ENCODE results near the gene MAL. TPM values are rescaled to one million over a fixed set of nuclear protein-coding genes. Genes with fewer than 3 reads are reported as not detected.

The MAL gene
- total and polyA plus RNA-seq, 2 experiments from 2014 or later, result not detected

DNA sequence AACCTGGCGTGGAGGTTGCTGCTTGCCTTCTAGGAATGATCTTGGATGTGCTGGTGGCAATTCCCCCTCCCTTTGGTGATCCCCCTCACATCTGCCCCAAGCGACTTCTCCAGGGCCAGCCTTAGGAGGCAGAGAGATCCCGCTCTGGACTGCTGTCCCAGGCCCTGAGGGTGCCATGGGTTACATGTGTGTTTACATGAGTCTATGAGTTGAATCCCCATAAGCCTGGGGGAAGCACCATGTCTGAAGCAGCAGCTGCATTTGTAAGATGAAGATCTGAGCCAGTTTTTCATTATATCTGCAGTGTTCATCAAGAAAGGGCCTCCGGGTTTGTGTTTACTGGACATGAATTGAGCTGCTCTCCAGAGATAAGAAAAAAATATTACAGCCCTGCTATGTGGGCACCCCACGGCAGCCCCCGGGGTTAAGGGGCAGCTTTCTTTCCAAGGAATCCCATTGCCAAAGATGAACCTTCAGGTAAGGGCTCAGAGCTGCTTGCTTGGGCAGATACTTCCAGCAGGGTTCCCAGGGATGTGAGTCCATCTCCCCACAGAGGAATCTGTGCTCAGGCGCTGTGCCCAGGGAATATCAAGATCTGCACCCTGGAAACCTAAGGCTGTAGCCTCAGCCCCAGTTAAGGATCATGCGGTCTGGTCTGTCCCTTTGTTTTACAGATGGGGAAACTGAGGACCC lies 50.1 kb downstream of the MAL start:
- H3K27me3 ChIP-seq, result peaks cover 12% of the 10 kb centered on the region
- H3K27ac ChIP-seq, result no peak overlapping the region
- H3K9me3 ChIP-seq (ENCODE audit: low read depth), result no peaks in the 10 kb centered on the region
- no peaks in the 10 kb centered on the region for H3K36me3 ChIP-seq
- no peak overlapping the region for H3K4me3 ChIP-seq
- no peak for DNase-seq (ENCODE audit: low read depth in 1 of 2, low spot score in 1 of 2)
- TF ChIP-seq, protein P1, sequence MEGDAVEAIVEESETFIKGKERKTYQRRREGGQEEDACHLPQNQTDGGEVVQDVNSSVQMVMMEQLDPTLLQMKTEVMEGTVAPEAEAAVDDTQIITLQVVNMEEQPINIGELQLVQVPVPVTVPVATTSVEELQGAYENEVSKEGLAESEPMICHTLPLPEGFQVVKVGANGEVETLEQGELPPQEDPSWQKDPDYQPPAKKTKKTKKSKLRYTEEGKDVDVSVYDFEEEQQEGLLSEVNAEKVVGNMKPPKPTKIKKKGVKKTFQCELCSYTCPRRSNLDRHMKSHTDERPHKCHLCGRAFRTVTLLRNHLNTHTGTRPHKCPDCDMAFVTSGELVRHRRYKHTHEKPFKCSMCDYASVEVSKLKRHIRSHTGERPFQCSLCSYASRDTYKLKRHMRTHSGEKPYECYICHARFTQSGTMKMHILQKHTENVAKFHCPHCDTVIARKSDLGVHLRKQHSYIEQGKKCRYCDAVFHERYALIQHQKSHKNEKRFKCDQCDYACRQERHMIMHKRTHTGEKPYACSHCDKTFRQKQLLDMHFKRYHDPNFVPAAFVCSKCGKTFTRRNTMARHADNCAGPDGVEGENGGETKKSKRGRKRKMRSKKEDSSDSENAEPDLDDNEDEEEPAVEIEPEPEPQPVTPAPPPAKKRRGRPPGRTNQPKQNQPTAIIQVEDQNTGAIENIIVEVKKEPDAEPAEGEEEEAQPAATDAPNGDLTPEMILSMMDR (IDR thresholded peaks at IDR 0.05; ENCODE audit: low read depth, low read length), result no peak
- no peaks in the 10 kb centered on the region for H3K4me1 ChIP-seq (ENCODE audit: low read depth)

DNA sequence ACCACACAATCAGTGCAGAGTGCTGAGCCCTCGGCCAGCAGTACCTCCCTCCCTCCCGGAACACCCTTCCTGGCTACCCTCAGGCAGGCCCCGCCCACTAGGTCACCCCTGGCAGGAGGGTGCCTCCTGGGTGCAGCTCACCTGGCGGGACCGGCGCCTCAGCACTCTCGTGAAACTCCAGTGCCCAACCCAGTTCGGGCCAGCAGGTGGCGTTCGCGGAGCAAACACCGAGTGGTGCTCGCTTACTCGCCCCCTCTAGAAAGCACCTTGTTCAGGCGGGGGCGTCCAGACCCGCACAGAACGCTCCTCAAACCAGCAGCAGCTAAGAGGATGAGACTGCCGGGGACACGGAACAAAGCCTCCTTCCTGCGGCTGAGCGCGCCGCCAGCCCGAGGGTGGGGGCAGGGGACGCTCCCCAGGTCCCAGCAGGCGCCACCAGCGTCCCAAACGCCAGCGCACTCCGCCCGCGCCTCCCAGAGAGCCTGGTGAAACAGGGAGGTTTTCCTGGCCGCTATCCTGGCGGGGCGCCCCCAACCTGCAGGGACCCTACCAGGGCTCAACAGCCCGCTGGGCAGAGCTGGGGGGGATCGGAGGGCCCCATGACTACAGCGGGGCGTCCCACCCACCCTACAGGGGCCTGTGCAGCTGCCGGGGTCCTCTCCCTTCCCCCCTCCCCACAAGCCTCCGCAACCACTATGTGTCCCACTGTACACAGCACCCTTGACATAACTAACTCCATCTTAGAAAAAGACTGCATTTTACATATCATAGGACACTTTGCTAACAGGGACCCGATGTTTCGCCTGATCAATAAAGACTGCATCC lies 51.4 kb downstream of the MAL start:
- TF ChIP-seq, protein P1 (IDR thresholded peaks at IDR 0.05; ENCODE audit: low read depth, low read length), result peak; percentile 90
- H3K9me3 ChIP-seq (ENCODE audit: low read depth), result no peaks in the 10 kb centered on the region
- peaks cover 12% of the 10 kb centered on the region for H3K27me3 ChIP-seq
- no peak overlapping the region for H3K27ac ChIP-seq
- H3K4me3 ChIP-seq, result peak overlapping the region; percentile 38
- no peaks in the 10 kb centered on the region for H3K36me3 ChIP-seq
- H3K4me1 ChIP-seq (ENCODE audit: low read depth), result no peaks in the 10 kb centered on the region
- peak; percentile 49 to 85 for DNase-seq (ENCODE audit: low read depth in 1 of 2, low spot score in 1 of 2)

GRCh38 chr2:95077530-95077825 lies 52.0 kb downstream of the MAL start:
- H3K4me3 ChIP-seq, result no peak overlapping the region

DNA sequence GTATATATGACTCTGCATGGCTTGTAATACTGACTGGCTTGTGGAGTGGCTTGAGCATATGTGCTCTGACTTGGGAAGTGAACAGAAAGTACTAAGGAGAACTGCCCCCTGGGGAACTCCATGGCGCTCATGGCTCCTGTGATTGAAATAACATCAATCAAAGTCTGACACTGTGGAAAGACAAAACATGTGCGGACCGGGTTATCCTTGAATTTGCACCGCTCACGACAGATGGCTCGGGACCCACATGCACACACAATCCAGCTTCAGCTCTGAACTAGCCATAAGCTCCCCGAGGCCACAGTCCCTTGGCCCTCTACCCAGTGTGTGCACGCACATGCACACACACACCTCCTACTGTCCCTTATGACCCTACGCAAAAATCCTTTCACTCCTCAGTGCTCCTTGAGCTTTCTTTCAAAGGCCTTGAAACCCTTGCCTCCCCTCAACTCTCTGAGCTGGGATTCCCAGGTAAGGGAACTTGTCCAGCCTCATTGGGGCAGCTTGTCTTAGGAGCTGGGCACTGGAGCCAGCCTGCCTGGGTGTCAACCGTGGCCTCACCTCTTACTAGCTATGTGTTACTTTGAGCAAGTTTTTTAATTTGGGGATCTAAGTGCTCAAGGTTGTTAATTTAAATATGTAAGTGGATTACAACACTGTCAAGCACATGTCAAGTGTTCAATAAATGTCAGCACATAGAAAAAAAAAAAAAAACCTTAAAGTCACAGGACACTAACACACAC lies 52.5 kb downstream of the MAL start:
- Histone ChIP-seq H3K4me1 (ENCODE audit: low read depth) (no peaks in the 10 kb centered on the region), H3K27ac (no peak overlapping the region), H3K9me3 (ENCODE audit: low read depth) (no peaks in the 10 kb centered on the region), H3K4me3 (no peak overlapping the region), H3K36me3 (no peaks in the 10 kb centered on the region), H3K27me3 (peaks cover 12% of the 10 kb centered on the region)
- DNase-seq (ENCODE audit: low read depth in 1 of 2, low spot score in 1 of 2), result no peak
- TF ChIP-seq, protein P1 (IDR thresholded peaks at IDR 0.05; ENCODE audit: low read depth, low read length), result no peak

More at GRCh38 chr2:95077530-95077825, 52.0 kb downstream of the MAL start:
- Histone ChIP-seq H3K9me3 (ENCODE audit: low read depth) (no peaks in the 10 kb centered on the region), H3K36me3 (no peaks in the 10 kb centered on the region), H3K4me1 (ENCODE audit: low read depth) (no peaks in the 10 kb centered on the region), H3K27ac (no peak overlapping the region), H3K27me3 (peaks cover 12% of the 10 kb centered on the region)
- DNase-seq (ENCODE audit: low read depth in 1 of 2, low spot score in 1 of 2), result no peak
- TF ChIP-seq, protein P1 (IDR thresholded peaks at IDR 0.05; ENCODE audit: low read depth, low read length), result no peak

GRCh38 chr2:95079199-95079683 lies 53.7 kb downstream of the MAL start:
- Histone ChIP-seq H3K27ac (no peak overlapping the region), H3K4me3 (no peak overlapping the region), H3K9me3 (ENCODE audit: low read depth) (no peaks in the 10 kb centered on the region), H3K4me1 (ENCODE audit: low read depth) (no peaks in the 10 kb centered on the region), H3K27me3 (peaks cover 9% of the 10 kb centered on the region), H3K36me3 (no peaks in the 10 kb centered on the region)
- TF ChIP-seq, protein P1 (IDR thresholded peaks at IDR 0.05; ENCODE audit: low read depth, low read length), result no peak
- peak in 1 of 2 donors; percentile 30 for DNase-seq (ENCODE audit: low read depth in 1 of 2, low spot score in 1 of 2)
